OCI-M2 (cell line): ENCODE measurements around the gene PABPC4L.
"Not testable (repeated sequence)": the region's sequence is repeated elsewhere in the genome, so short reads cannot be mapped to it uniquely, and the experiment has no call there.

Experiments used
- DNase-seq: peaks from one replicate; lab custom pipeline; 2025; ENCODE audit not compliant: unreplicated experiment; lab: John Stamatoyannopoulos, UW

The PABPC4L gene

GRCh38 chr4:134201216-134202161 is at the start of gene PABPC4L:
Gene PABPC4L (minus strand): TSS chr4:134201789. CDS start chr4:134201019, 770 bp downstream.
- peak; percentile 38 for DNase-seq

GRCh38 chr4:134251322-134251721 is 49.7 kb upstream of the PABPC4L start:
- DNase-seq: no peak

GRCh38 chr4:134243742-134244713 is 42.4 kb upstream of the PABPC4L start:
- no peak for DNase-seq

- no peak for DNase-seq
These were observed 17.5 kb upstream of the PABPC4L start for GRCh38 chr4:134219043-134219442.

- DNase-seq: no peak
These were observed 14.8 kb upstream of the PABPC4L start for GRCh38 chr4:134216411-134216810.

GRCh38 chr4:134215620-134216344 is 14.2 kb upstream of the PABPC4L start:
- DNase-seq: no peak

- DNase-seq: not testable (repeated sequence)
These were observed 6.4 kb upstream of the PABPC4L start for GRCh38 chr4:134207955-134208354.

- no peak for DNase-seq
These were observed 772 bp upstream of the PABPC4L start for GRCh38 chr4:134202166-134202956.

GRCh38 chr4:134200811-134201215 is 776 bp downstream of the PABPC4L start:
- no peak for DNase-seq

- no peak for DNase-seq
These were observed 11.6 kb downstream of the PABPC4L start for GRCh38 chr4:134189949-134190348.

GRCh38 chr4:134189480-134189879 is 12.1 kb downstream of the PABPC4L start:
- no peak for DNase-seq

- no peak for DNase-seq
These were observed 22.9 kb downstream of the PABPC4L start for GRCh38 chr4:134178706-134179105.

- no peak for DNase-seq
These were observed 27.3 kb downstream of the PABPC4L start for GRCh38 chr4:134174271-134174670.

- no peak for DNase-seq
These were observed 41.4 kb downstream of the PABPC4L start for GRCh38 chr4:134160211-134160610.

- DNase-seq: no peak
These were observed 47.5 kb downstream of the PABPC4L start for GRCh38 chr4:134154097-134154496.

- no peak for DNase-seq
These were observed 53.6 kb downstream of the PABPC4L start for GRCh38 chr4:134147941-134148340.
